ENCODE data around the gene TMEM123. TPM values are rescaled to one million over a fixed set of nuclear protein-coding genes. Genes with fewer than 3 reads are reported as not detected.

Gene TMEM123
- total and polyA plus RNA-seq, 2 of the 8 experiments (the other 6 are each of a cell fraction or from before 2014, with no cell fraction given) = 75.5 to 80.1 TPM

DNA sequence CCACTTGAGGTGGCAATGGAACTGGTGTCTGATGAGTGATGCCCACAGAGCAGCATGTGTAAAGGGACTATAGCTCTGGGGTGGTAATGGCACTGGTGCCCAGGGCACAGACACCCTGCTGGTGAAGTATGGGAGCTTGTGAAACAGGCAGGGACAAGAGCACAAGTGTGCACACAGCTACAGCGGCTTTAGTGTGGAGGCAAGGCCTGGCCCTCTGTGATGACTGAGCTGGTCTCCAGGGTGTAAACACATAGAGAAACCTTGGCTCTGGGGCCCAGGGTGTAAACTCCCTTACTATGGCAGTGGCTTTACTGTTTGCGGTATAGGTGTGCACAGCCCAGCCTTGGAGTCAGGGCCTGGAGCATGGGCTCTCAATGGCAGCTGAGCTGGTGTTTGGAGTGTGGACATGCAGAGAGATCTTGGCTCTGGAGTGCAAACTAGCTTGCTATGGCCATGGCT lies 59.3 kb downstream of the TMEM123 start:
- Histone ChIP-seq H3K79me1 (ENCODE audit: low read depth, low read length) (no peaks in the 10 kb centered on the region), H3K27me3 (replicated peaks in 1 of 4; ENCODE audit: control insufficient read depth in 3 of 4, extremely low read depth in 1 of 4, insufficient read depth in 3 of 4, low read length in 3 of 4) (no peaks in the 10 kb centered on the region), H3K9ac (replicated peaks in 1 of 4; ENCODE audit: extremely low read depth in 1 of 4, low read depth in 3 of 4, low read length in 3 of 4) (no peak overlapping the region), H3K9me3 (ENCODE audit: insufficient read depth in 2 of 2, low read depth in 1 of 2, low read length in 1 of 2) (no peaks in the 10 kb centered on the region), H3K23me2 (ENCODE audit: low read depth, low read length) (no peaks in the 10 kb centered on the region), H2BK12ac (ENCODE audit: low read depth, low read length) (no peak overlapping the region), H3K56ac (replicated peaks; ENCODE audit: insufficient read length, low read depth, low read length) (no peak overlapping the region), H3K14ac (ENCODE audit: insufficient read length) (no peak overlapping the region), H4K5ac (ENCODE audit: insufficient read length, low read depth, low read length) (no peak overlapping the region), H3K4me1 (replicated peaks in 1 of 4; ENCODE audit: control insufficient read depth in 3 of 4, insufficient read depth in 4 of 4, low read length in 3 of 4) (no peaks in the 10 kb centered on the region), H2AK5ac (ENCODE audit: low read depth, low read length) (no peak overlapping the region), H3K4ac (replicated peaks; ENCODE audit: insufficient read length, low read depth, low read length) (no peak overlapping the region), H3K36me3 (ENCODE audit: control insufficient read depth in 2 of 4, insufficient read depth in 4 of 4, low read length in 3 of 4) (peaks cover 0 to 3% (median 0%) of the 10 kb centered on the region in 4 experiments; a peak in 3 of 8 replicates), H2BK20ac (ENCODE audit: low read length) (no peak overlapping the region), H3K4me3 (ENCODE audit: extremely low read depth in 1 of 4, insufficient read depth in 2 of 4, low read depth in 3 of 4, low read length in 4 of 4) (no peak overlapping the region), H3K79me2 (ENCODE audit: control insufficient read depth in 1 of 2, insufficient read depth in 2 of 2, low read length in 2 of 2) (no peaks in the 10 kb centered on the region), H3K18ac (ENCODE audit: extremely low read depth, low read length) (no peak overlapping the region), H4K8ac (ENCODE audit: extremely low read depth, insufficient read depth, low read length) (peak overlapping the region; percentile 57; the same call in 1 of the 2 replicates), H3K23ac (ENCODE audit: insufficient read length) (no peak overlapping the region), H3K4me2 (ENCODE audit: insufficient read depth in 1 of 2, low read depth in 2 of 2, low read length in 2 of 2) (no peak overlapping the region), H4K91ac (replicated peaks; ENCODE audit: insufficient read length, low read length) (no peak overlapping the region), H2BK15ac (ENCODE audit: low read length) (no peak overlapping the region), H2BK120ac (replicated peaks; ENCODE audit: low read depth, low read length) (no peak overlapping the region), H3K27ac (ENCODE audit: low read depth, low read length) (no peak overlapping the region), H2BK5ac (ENCODE audit: low read depth, low read length) (no peak overlapping the region), H4K20me1 (replicated peaks in 1 of 2; ENCODE audit: control insufficient read depth in 1 of 2, insufficient read depth in 2 of 2, low read length in 2 of 2) (no peaks in the 10 kb centered on the region), H2AFZ (ENCODE audit: low read length) (no peak overlapping the region)
- CTCF ChIA-PET (ENCODE audit: partially characterized antibody) = interaction anchor here (0.8 to 6.7 kb wide), 15 partner anchors 10 to 319 kb away, joined by 3 to 115 read pairs (median 7); no protein-coding TSS in a partner anchor
- no peak for DNase-seq (ENCODE audit: low read depth in 1 of 2, low spot score in 2 of 2)
- 100% methylated on average over 2 of the region's 2 CpGs; no CpG with 5 or more reads in 1 of the 2 experiments for WGBS, 2 experiments (ENCODE audit: extremely low coverage in 1 of 2, insufficient coverage in 1 of 2, insufficient read length in 1 of 2, insufficient replicate concordance in 2 of 2, low coverage in 1 of 2, low lambda C conversion rate in 2 of 2, missing lambda C conversion rate in 1 of 2)
- no peak for FAIRE-seq
- POLR2A ChIA-PET (ENCODE audit: partially characterized antibody) = interaction anchor here (0.7 to 1.8 kb wide), 4 partner anchors 8 to 61 kb away, joined by 3 to 5 read pairs (median 3); no protein-coding TSS in a partner anchor
- no peak for TF ChIP-seq CTBP2 (IDR thresholded peaks at IDR 0.05; ENCODE audit: borderline replicate concordance, insufficient read depth, insufficient read length, low read length)
- no peak for TF ChIP-seq EZH2 (IDR thresholded peaks at IDR 0.05; ENCODE audit: low read depth, low read length, severe bottlenecking)
- TF ChIP-seq CREB1 (IDR thresholded peaks at IDR 0.05) = no peak
- TF ChIP-seq KDM5A (IDR thresholded peaks at IDR 0.05; ENCODE audit: low read length) = no peak
- TF ChIP-seq RAD21 (IDR thresholded peaks at IDR 0.05 in 1 of 2, conservative IDR thresholded peaks at IDR 0.05 in 1 of 2; ENCODE audit: low read depth in 2 of 2, low read length in 2 of 2) = no peak
- TF ChIP-seq POLR2AphosphoS5 (IDR thresholded peaks at IDR 0.05; ENCODE audit: low read depth, low read length) = no peak
- TF ChIP-seq SIN3A (conservative IDR thresholded peaks at IDR 0.05 in 1 of 2, IDR thresholded peaks at IDR 0.05 in 1 of 2; ENCODE audit: low read depth in 1 of 2, low read length in 2 of 2) = no peak
- TF ChIP-seq ASH2L (IDR thresholded peaks at IDR 0.05; ENCODE audit: low read length) = no peak
- TF ChIP-seq, protein P1, sequence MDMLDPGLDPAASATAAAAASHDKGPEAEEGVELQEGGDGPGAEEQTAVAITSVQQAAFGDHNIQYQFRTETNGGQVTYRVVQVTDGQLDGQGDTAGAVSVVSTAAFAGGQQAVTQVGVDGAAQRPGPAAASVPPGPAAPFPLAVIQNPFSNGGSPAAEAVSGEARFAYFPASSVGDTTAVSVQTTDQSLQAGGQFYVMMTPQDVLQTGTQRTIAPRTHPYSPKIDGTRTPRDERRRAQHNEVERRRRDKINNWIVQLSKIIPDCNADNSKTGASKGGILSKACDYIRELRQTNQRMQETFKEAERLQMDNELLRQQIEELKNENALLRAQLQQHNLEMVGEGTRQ (IDR thresholded peaks at IDR 0.05; ENCODE audit: low read length) = no peak
- no peak for TF ChIP-seq HDAC6 (IDR thresholded peaks at IDR 0.05; ENCODE audit: low read depth, low read length)
- no peak for TF ChIP-seq ZNF274 (IDR thresholded peaks at IDR 0.05; ENCODE audit: borderline replicate concordance, extremely low read depth, low read length)
- no peak for TF ChIP-seq SP2 (IDR thresholded peaks at IDR 0.05; ENCODE audit: low read length)
- no peak for TF ChIP-seq EGR1 (IDR thresholded peaks at IDR 0.05; ENCODE audit: borderline replicate concordance, low read depth, low read length)
